GM12875 (cell line): ENCODE results near the gene DNAJC25.

ENCODE experiments used
- H3K4me3 ChIP-seq: one replicate; pipeline ENCODE4 v1.5.1; 2011; ENCODE audit warnings: low read depth, low read length, control low read depth
- TF ChIP-seq, protein P1 (sequence below): IDR thresholded peaks from 2 replicates; pipeline ENCODE4 v1.5.1; 2011; ENCODE audit warnings: low read depth, mild to moderate bottlenecking, control low read depth, inconsistent platforms, low read length, moderate library complexity, borderline replicate concordance; ENCODE audit not compliant: insufficient read depth

DNAJC25 gene

DNA sequence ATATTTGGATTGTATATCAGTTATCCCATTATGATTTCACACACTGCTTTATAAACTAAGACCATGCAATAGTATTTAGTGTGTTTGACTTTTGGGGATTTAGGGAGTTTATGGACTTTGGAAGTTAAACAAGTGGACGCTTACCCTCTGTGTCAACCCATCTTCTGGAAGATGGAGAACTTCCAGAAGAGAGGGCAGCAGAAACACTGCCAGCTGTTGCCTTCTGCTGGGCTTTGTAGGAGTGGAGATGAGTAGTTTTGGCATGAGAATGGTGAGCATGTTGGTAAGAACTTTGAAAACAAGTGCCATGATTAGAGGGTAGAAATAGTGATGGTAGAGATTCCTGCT lies 2.2 kb downstream of the DNAJC25 start:
- TF ChIP-seq, protein P1, sequence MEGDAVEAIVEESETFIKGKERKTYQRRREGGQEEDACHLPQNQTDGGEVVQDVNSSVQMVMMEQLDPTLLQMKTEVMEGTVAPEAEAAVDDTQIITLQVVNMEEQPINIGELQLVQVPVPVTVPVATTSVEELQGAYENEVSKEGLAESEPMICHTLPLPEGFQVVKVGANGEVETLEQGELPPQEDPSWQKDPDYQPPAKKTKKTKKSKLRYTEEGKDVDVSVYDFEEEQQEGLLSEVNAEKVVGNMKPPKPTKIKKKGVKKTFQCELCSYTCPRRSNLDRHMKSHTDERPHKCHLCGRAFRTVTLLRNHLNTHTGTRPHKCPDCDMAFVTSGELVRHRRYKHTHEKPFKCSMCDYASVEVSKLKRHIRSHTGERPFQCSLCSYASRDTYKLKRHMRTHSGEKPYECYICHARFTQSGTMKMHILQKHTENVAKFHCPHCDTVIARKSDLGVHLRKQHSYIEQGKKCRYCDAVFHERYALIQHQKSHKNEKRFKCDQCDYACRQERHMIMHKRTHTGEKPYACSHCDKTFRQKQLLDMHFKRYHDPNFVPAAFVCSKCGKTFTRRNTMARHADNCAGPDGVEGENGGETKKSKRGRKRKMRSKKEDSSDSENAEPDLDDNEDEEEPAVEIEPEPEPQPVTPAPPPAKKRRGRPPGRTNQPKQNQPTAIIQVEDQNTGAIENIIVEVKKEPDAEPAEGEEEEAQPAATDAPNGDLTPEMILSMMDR: no peak
- no peak overlapping the region for H3K4me3 ChIP-seq

DNA sequence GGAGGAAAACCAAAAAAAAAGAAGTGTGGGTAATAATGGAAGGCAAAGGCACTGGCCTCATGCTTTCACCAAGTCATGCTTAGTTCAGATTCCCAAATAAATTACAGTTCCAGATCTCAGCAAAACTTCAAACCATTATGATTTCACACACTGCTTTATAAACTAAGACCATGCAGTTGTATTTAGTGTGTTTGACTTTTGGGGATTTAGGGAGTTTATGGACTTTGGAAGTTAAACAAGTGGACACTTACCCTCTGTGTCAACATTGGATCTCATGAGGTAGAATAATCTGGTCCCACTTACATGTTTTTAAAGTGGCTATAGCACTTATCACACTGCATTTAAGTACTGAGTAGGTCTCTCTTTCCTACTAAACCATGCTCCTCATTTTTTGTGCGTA lies 3.7 kb downstream of the DNAJC25 start:
- TF ChIP-seq, protein P1: no peak

DNA sequence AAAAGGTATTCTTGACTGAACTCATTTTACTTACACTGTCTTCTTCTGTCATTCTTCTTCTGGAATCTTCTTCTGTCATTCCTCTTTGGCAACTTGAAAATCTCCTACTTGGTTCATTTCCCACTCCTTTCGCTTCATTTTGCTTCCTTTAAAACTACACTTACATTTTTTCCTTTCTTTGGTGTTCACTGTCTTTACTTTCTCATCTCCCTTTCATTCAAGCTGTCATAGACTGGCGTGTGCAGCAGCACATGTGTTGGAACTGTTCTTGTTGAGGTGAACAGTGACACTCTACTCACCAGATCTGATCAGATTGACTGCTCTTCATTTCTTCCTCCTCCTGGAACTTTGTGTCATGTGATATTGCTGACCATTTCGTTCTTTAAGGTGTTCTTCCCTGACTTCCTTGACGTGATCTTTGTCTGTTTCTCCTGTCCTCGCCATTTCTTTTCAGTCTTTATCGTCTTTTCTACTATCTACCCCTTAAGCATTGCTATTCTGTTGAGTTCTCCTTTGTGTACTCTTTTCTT lies 6.4 kb downstream of the DNAJC25 start:
- TF ChIP-seq, protein P1: no peak
- H3K4me3 ChIP-seq: no peak overlapping the region

More for the DNA sequence above, 3.7 kb downstream of the DNAJC25 start:
- H3K4me3 ChIP-seq: no peak overlapping the region

DNA sequence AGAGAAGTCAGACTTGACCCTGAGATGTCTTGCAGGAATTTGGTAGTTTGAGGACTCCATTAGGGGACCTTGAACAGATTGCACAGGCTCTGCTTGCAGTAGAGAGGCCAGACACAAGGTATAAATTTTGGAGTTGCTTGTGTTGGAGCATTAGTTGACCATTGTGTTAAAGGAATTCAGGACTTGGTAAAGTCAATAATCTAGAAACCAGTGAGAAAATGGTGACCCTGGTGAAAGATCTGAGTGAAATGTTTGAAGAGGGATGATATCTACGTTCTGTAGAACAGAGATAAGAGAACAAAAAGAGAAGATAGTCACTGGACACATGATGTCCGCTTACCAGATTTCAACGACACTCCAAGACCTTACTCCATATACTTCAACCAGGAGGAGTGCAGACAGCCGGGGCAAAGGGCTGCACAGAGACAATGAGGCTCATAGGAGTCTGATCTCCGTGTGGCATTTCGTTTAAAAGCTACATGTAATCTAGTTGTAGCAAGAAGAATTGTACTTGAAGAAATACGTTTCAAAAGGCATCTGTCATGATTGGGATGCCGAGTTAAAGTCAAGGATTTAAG lies 13.2 kb downstream of the DNAJC25 start:
- TF ChIP-seq, protein P1: no peak
- no peak overlapping the region for H3K4me3 ChIP-seq

DNA sequence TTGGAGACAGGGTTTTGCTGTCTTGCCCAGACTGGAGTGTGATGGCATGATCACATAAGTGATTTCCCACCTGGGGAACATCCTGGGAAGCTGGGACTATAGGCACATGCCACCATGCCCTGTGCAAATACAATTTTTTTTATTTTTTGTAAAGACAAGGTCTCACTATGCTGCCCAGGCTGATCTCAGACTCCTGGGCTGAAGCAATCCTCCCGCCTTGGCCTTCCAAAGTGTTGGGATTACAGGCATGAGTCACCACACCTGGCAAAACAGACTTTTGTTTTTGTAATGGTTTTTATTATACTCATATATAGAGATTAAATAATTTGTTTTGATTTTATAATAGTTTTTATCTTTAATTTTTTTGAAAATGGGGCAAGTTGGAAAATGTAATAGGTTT lies 14.7 kb downstream of the DNAJC25 start:
- TF ChIP-seq, protein P1: no peak

DNA sequence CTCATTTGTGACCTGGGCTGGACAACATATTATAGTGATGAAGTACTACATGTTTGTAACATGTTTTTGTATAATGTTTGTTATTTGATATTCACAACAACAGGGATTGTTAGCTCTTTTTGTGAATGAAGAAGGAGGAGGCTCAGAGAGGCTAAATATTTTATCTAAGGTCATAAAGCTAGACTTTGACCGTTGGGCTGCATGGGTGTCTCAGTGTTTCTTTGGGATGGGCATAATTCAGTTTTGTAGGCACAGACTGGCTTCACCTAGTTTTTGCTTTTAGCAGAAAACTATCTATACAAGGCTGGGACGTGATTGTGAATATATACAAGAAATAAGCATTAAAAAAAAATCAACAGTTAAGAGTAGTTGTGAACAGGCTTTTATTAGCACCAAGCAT lies 15.3 kb downstream of the DNAJC25 start:
- no peak overlapping the region for H3K4me3 ChIP-seq
- TF ChIP-seq, protein P1: no peak

More for the DNA sequence above, 14.7 kb downstream of the DNAJC25 start:
- H3K4me3 ChIP-seq: no peak overlapping the region

DNA sequence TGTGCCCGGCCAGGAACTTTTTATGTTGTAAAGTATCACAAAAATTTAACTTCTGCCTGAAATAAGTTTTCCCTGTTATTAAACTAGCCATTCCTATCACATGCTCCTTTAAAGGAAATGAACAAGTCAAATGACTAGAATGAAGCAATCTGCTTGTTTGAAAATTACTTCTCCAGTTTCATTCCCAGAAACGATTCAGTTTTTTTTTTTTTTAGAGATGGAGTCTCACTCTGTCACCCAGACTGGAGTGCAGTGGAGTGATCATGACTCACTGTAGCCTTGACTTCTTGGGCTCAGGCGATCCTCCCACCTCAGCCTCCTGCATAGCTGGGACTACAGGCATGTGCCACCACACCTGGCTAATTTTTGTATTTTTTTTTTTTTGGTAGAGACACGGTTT lies 16.9 kb downstream of the DNAJC25 start:
- H3K4me3 ChIP-seq: no peak overlapping the region
- TF ChIP-seq, protein P1: no peak
